ENCODE data around the gene DHRS9.
A peak's percentile ranks its signal among the peaks of the same experiment; 100 is the strongest.

DHRS9 gene

DNA sequence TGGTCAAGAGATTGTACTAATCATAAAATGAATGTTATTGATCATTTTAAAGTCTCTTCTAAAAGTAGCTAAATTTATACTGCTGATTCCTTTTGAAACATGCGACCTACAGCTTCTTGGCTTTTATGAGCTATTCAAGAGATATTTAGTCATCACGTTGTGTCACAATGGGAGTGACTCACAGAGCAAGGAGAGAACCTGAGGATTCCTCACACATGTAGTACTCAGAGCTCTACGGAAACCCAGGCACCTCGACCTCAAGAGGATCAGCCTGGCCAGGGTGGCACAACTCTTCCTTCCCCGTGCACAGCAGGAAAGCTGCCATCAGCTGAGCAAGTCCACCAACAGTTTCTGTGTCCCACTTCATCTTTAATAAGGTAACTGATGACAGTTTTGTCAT is at the start of gene DHRS9:
DHRS9 (plus strand) TSS at position 223 of the 400 bp plus-strand sequence. CDS start 12,019 bp downstream, outside the sequence.
- TF ChIP-seq, protein P1, sequence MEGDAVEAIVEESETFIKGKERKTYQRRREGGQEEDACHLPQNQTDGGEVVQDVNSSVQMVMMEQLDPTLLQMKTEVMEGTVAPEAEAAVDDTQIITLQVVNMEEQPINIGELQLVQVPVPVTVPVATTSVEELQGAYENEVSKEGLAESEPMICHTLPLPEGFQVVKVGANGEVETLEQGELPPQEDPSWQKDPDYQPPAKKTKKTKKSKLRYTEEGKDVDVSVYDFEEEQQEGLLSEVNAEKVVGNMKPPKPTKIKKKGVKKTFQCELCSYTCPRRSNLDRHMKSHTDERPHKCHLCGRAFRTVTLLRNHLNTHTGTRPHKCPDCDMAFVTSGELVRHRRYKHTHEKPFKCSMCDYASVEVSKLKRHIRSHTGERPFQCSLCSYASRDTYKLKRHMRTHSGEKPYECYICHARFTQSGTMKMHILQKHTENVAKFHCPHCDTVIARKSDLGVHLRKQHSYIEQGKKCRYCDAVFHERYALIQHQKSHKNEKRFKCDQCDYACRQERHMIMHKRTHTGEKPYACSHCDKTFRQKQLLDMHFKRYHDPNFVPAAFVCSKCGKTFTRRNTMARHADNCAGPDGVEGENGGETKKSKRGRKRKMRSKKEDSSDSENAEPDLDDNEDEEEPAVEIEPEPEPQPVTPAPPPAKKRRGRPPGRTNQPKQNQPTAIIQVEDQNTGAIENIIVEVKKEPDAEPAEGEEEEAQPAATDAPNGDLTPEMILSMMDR (conservative IDR thresholded peaks at IDR 0.05; ENCODE audit: low read length) = no peak
- no peak for TF ChIP-seq EZH2phosphoT487 (IDR thresholded peaks at IDR 0.05; ENCODE audit: borderline replicate concordance)
- Histone ChIP-seq H3K9me2 (replicated peaks; ENCODE audit: low read depth, low read length) (no peaks in the 10 kb centered on the region), H3K4me1 (ENCODE audit: insufficient read depth, low read length, poor library complexity, severe bottlenecking) (peaks cover 11% of the 10 kb centered on the region), H3K27me3 (ENCODE audit: insufficient read depth, low read length, poor library complexity, severe bottlenecking) (no peaks in the 10 kb centered on the region), H3K79me2 (ENCODE audit: insufficient read depth, low read length) (no peaks in the 10 kb centered on the region), H3K36me3 (ENCODE audit: insufficient read depth, low read length) (no peaks in the 10 kb centered on the region), H3K4me2 (ENCODE audit: low read depth, low read length, poor library complexity, severe bottlenecking) (no peak within 1 kb of the TSS), H3F3A (ENCODE audit: low read depth) (no peaks in the 10 kb centered on the region), H2AFZ (ENCODE audit: low read length) (no peak within 1 kb of the TSS), H4K20me1 (ENCODE audit: insufficient read depth, low read length, poor library complexity, severe bottlenecking) (no peaks in the 10 kb centered on the region), H3K9ac (ENCODE audit: low read depth, low read length, poor library complexity, severe bottlenecking) (no peak within 1 kb of the TSS), H3K9me3 (ENCODE audit: insufficient read depth, low read depth, low read length) (no peaks in the 10 kb centered on the region), H3K4me3 (ENCODE audit: low read length, poor library complexity, severe bottlenecking) (no peak within 1 kb of the TSS)

GRCh38 chr2:169023161-169023560 is 46.2 kb upstream of the DHRS9 start:
- Histone ChIP-seq H3K4me3 (ENCODE audit: low read length, poor library complexity, severe bottlenecking) (no peak overlapping the region), H4K20me1 (ENCODE audit: insufficient read depth, low read length, poor library complexity, severe bottlenecking) (no peaks in the 10 kb centered on the region), H3K27me3 (ENCODE audit: insufficient read depth, low read length, poor library complexity, severe bottlenecking) (no peaks in the 10 kb centered on the region), H3K9me3 (ENCODE audit: insufficient read depth, low read depth, low read length) (no peaks in the 10 kb centered on the region), H3K79me2 (ENCODE audit: insufficient read depth, low read length) (no peaks in the 10 kb centered on the region), H3K4me1 (ENCODE audit: insufficient read depth, low read length, poor library complexity, severe bottlenecking) (peaks cover 14% of the 10 kb centered on the region), H3K36me3 (ENCODE audit: insufficient read depth, low read length) (no peaks in the 10 kb centered on the region), H3F3A (ENCODE audit: low read depth) (no peaks in the 10 kb centered on the region), H3K9ac (ENCODE audit: low read depth, low read length, poor library complexity, severe bottlenecking) (no peak overlapping the region), H3K9me2 (replicated peaks; ENCODE audit: low read depth, low read length) (no peaks in the 10 kb centered on the region), H3K4me2 (ENCODE audit: low read depth, low read length, poor library complexity, severe bottlenecking) (no peak overlapping the region), H2AFZ (ENCODE audit: low read length) (no peak overlapping the region)
- no peak for TF ChIP-seq EZH2phosphoT487 (IDR thresholded peaks at IDR 0.05; ENCODE audit: borderline replicate concordance)
- TF ChIP-seq, protein P1 (conservative IDR thresholded peaks at IDR 0.05; ENCODE audit: low read length) = no peak

GRCh38 chr2:169026056-169026455 is 43.3 kb upstream of the DHRS9 start:
- Histone ChIP-seq H2AFZ (ENCODE audit: low read length) (peak overlapping the region; percentile 72; the same call in 1 of the 2 replicates), H4K20me1 (ENCODE audit: insufficient read depth, low read length, poor library complexity, severe bottlenecking) (no peaks in the 10 kb centered on the region), H3K4me2 (ENCODE audit: low read depth, low read length, poor library complexity, severe bottlenecking) (no peak overlapping the region), H3K4me1 (ENCODE audit: insufficient read depth, low read length, poor library complexity, severe bottlenecking) (peaks cover 14% of the 10 kb centered on the region), H3F3A (ENCODE audit: low read depth) (no peaks in the 10 kb centered on the region), H3K9ac (ENCODE audit: low read depth, low read length, poor library complexity, severe bottlenecking) (no peak overlapping the region), H3K9me2 (replicated peaks; ENCODE audit: low read depth, low read length) (no peaks in the 10 kb centered on the region), H3K79me2 (ENCODE audit: insufficient read depth, low read length) (no peaks in the 10 kb centered on the region), H3K36me3 (ENCODE audit: insufficient read depth, low read length) (no peaks in the 10 kb centered on the region), H3K4me3 (ENCODE audit: low read length, poor library complexity, severe bottlenecking) (no peak overlapping the region), H3K9me3 (ENCODE audit: insufficient read depth, low read depth, low read length) (no peaks in the 10 kb centered on the region), H3K27me3 (ENCODE audit: insufficient read depth, low read length, poor library complexity, severe bottlenecking) (no peaks in the 10 kb centered on the region)
- TF ChIP-seq, protein P1 (conservative IDR thresholded peaks at IDR 0.05; ENCODE audit: low read length) = no peak
- TF ChIP-seq EZH2phosphoT487 (IDR thresholded peaks at IDR 0.05; ENCODE audit: borderline replicate concordance) = no peak
